GM23338 (cell line): ENCODE measurements around the gene WDR26. TPM values are rescaled to one million over a fixed set of nuclear protein-coding genes. Genes with fewer than 3 reads are reported as not detected.

ENCODE experiments used
- ATAC-seq: fragments of 200-7000 bp; cut with Tn5 transposase; 3 replicates; pipeline ENCODE4 v1.9.1; 2020
- DNase-seq: peaks from one replicate; pipeline ENCODE4 v3.0.0-alpha.2; 2015; ENCODE audit warnings: low spot score
- H2AFZ ChIP-seq: fragments of 200-600 bp; sonication (generic); 2 replicates; pipeline ENCODE4 v1.8.0; 2016; ENCODE audit warnings: antibody characterized with exemption, mild to moderate bottlenecking, moderate library complexity
- H3F3A ChIP-seq: fragments of 200-600 bp; sonication (generic); replicated peaks from 2 replicates; pipeline ENCODE4 v1.8.0; 2017; ENCODE audit warnings: antibody characterized with exemption, mixed run types, low read depth
- H3K27ac ChIP-seq: fragments of 200-600 bp; sonication (generic); 2 replicates; pipeline ENCODE4 v1.6.1; 2016; ENCODE audit warnings: low read depth
- H3K27me3 ChIP-seq: fragments of 200-600 bp; sonication (generic); 2 replicates; pipeline ENCODE4 v1.8.0; 2016; ENCODE audit warnings: mild to moderate bottlenecking, mixed run types, moderate library complexity; ENCODE audit not compliant: insufficient read depth
- H3K36me3 ChIP-seq: fragments of 200-600 bp; sonication (generic); 2 replicates; pipeline ENCODE4 v1.8.0; 2016; ENCODE audit warnings: mild to moderate bottlenecking; ENCODE audit not compliant: insufficient read depth
- H3K4me1 ChIP-seq: fragments of 200-600 bp; sonication (generic); 2 replicates; pipeline ENCODE4 v1.8.0; 2016; ENCODE audit warnings: mild to moderate bottlenecking, moderate library complexity; ENCODE audit not compliant: insufficient read depth
- H3K4me2 ChIP-seq: fragments of 200-600 bp; sonication (generic); 2 replicates; pipeline ENCODE4 v1.7.1; 2017; ENCODE audit warnings: mixed run types
- H3K4me3 ChIP-seq: fragments of 200-600 bp; sonication (generic); 2 replicates; pipeline ENCODE4 v1.6.1; 2016; ENCODE audit warnings: mixed run types
- H3K79me2 ChIP-seq: fragments of 200-600 bp; sonication (generic); replicated peaks from 2 replicates; pipeline ENCODE4 v1.8.0; 2017; ENCODE audit warnings: mild to moderate bottlenecking; ENCODE audit not compliant: insufficient read depth
- H3K9me2 ChIP-seq: fragments of 200-600 bp; sonication (generic); 2 replicates; pipeline ENCODE4 v1.8.0; 2017; ENCODE audit not compliant: insufficient read depth
- H4K20me1 ChIP-seq: fragments of 200-600 bp; sonication (generic); replicated peaks from 2 replicates; pipeline ENCODE4 v1.8.0; 2017; ENCODE audit warnings: mild to moderate bottlenecking; ENCODE audit not compliant: insufficient read depth
- H3K27ac Mint-ChIP-seq: 2 replicates; pipeline ENCODE4 v1.8.0; 2020; ENCODE audit warnings: inconsistent platforms, mild to moderate bottlenecking, moderate library complexity, mixed read lengths
- H3K27me3 Mint-ChIP-seq: 3 replicates; pipeline ENCODE4 v1.8.0; 2022; ENCODE audit warnings: low read depth, mild to moderate bottlenecking, moderate library complexity, mixed read lengths, inconsistent platforms; ENCODE audit not compliant: insufficient read depth, poor library complexity
- H3K36me3 Mint-ChIP-seq: 3 replicates; pipeline ENCODE4 v1.8.0; 2021; ENCODE audit warnings: low read depth, mild to moderate bottlenecking, inconsistent platforms, moderate library complexity, mixed read lengths
- H3K4me1 Mint-ChIP-seq: 3 replicates; pipeline ENCODE4 v1.8.0; 2020; ENCODE audit warnings: mild to moderate bottlenecking, inconsistent platforms, mixed read lengths
- H3K4me3 Mint-ChIP-seq: 3 replicates; pipeline ENCODE4 v1.8.0; 2021; ENCODE audit warnings: moderate library complexity, mild to moderate bottlenecking, inconsistent platforms, mixed read lengths
- H3K9me3 Mint-ChIP-seq: 3 replicates; pipeline ENCODE4 v1.8.0; 2020; ENCODE audit warnings: moderate library complexity, mild to moderate bottlenecking, inconsistent platforms, mixed read lengths
- CREB1 ChIP-seq: fragments of 250-450 bp; sonication (Bioruptor Pico); IDR thresholded peaks from 2 replicates; pipeline ENCODE4 v1.5.0; 2020; ENCODE audit warnings: low read depth, mild to moderate bottlenecking, moderate library complexity
- EZH2 ChIP-seq: fragments of 200-600 bp; sonication (generic); IDR thresholded peaks from one replicate; pipeline ENCODE4 v1.8.0; 2017; ENCODE audit warnings: antibody characterized with exemption, mild to moderate bottlenecking, low read depth; ENCODE audit not compliant: unreplicated experiment
- EZH2phosphoT487 ChIP-seq: fragments of 200-600 bp; sonication (generic); IDR thresholded peaks from one replicate; pipeline ENCODE4 v1.8.1; 2018; ENCODE audit warnings: antibody characterized with exemption; ENCODE audit not compliant: unreplicated experiment
- JUNB ChIP-seq: IDR thresholded peaks from one replicate; pipeline ENCODE4 v1.6.1; 2016; ENCODE audit warnings: antibody characterized with exemption; ENCODE audit not compliant: unreplicated experiment
- NANOG ChIP-seq: IDR thresholded peaks from 2 replicates; pipeline ENCODE4 v1.6.1; 2016; ENCODE audit warnings: antibody characterized with exemption, borderline replicate concordance
- POLR2AphosphoS5 ChIP-seq: IDR thresholded peaks from 2 replicates; pipeline ENCODE4 v1.6.1; 2016; ENCODE audit warnings: antibody characterized with exemption, low read depth
- STAT1 ChIP-seq: IDR thresholded peaks from one replicate; pipeline ENCODE4 v1.6.1; 2016; ENCODE audit warnings: antibody characterized with exemption; ENCODE audit not compliant: unreplicated experiment
- ZNF114 ChIP-seq: fragments of 250-450 bp; sonication (Bioruptor Pico); IDR thresholded peaks from 2 replicates; pipeline ENCODE4 v1.5.0; 2020; ENCODE audit warnings: mild to moderate bottlenecking, moderate library complexity
- ZNF331 ChIP-seq: fragments of 250-450 bp; sonication (Bioruptor Pico); IDR thresholded peaks from 2 replicates; pipeline ENCODE4 v1.5.0; 2020; ENCODE audit warnings: low read depth, mild to moderate bottlenecking, moderate library complexity
- polyA plus RNA-seq: library from polyadenylated mRNA; unstranded; fragments of >200 nt; fragmentation: Nextera tagmentation; extraction: Ambion mirVana; gene quantifications from 2 replicates; pipeline ENCODE4 v1.2.1, GENCODE V29; 2016
- total RNA-seq: library from RNA; depleted of rRNA; stranded (reverse); fragments of >200 nt; shearing (Covaris generic); gene quantifications from 2 replicates; pipeline ENCODE4 v1.2.3, GENCODE V29; 2014
- TF ChIP-seq, protein P1 (sequence below): fragments of 250-450 bp; sonication (Bioruptor Pico); IDR thresholded peaks from 2 replicates; pipeline ENCODE4 v1.5.0; 2020; ENCODE audit warnings: mild to moderate bottlenecking, moderate library complexity
- TF ChIP-seq, protein P2 (sequence below): IDR thresholded peaks from one replicate; pipeline ENCODE4 v1.6.1; 2018; ENCODE audit warnings: antibody characterized with exemption; ENCODE audit not compliant: unreplicated experiment
- TF ChIP-seq, protein P3 (sequence below), 2 experiments: fragments of 200-600 bp in 1 of 2; sonication (generic) in 1 of 2; conservative IDR thresholded peaks; 2 replicates each; pipeline versions ENCODE4 v1.5.1 to v1.6.1; 2016 to 2017; ENCODE audit warnings: antibody characterized with exemption in 2 of 2, low read depth in 2 of 2, mild to moderate bottlenecking in 2 of 2, moderate library complexity in 1 of 2
- TF ChIP-seq, protein P4 (sequence below): IDR thresholded peaks from 2 replicates; pipeline ENCODE4 v1.6.1; 2016; ENCODE audit warnings: antibody characterized with exemption

WDR26 gene
- total and polyA plus RNA-seq, 2 experiments from 2014 or later: 16.9 to 74.6 TPM

DNA sequence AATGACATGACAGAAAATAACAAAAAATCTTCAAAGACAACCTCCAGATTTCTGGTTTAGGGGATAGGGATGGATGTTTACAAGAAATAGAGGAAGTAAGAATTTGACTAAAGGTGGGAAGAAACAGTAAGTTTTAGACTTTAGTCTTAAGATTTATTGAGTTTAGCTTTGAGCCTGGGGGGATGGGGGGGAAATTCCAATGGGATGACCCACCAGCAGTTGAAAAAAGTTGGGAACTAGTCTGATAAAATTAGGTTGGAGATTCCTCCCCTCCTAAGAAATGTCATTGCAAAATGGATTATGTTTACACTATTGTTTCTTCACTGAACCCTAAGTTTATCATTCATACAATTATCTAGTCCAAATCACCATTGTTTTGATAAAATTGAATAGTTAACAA is 28.4 kb downstream of the WDR26 start:
- Histone ChIP-seq H3F3A (no peaks in the 10 kb centered on the region; the same call in 1 of the 2 replicates), H3K27me3 (no peaks in the 10 kb centered on the region), H4K20me1 (peaks cover 11% of the 10 kb centered on the region; the same call in 1 of the 2 replicates), H3K4me3 (no peak overlapping the region), H3K79me2 (no peaks in the 10 kb centered on the region), H3K27ac (no peak overlapping the region), H3K36me3 (peaks cover 48% of the 10 kb centered on the region; the same call in 1 of the 2 replicates), H3K4me1 (no peaks in the 10 kb centered on the region), H3K4me2 (no peak overlapping the region), H3K9me2 (no peaks in the 10 kb centered on the region), H2AFZ (no peak overlapping the region)
- no peak for ATAC-seq
- H3K4me1 Mint-ChIP-seq: no peaks in the 10 kb centered on the region
- H3K27me3 Mint-ChIP-seq: peaks cover 7% of the 10 kb centered on the region
- DNase-seq: no peak
- H3K36me3 Mint-ChIP-seq: peaks cover 74% of the 10 kb centered on the region
- no peaks in the 10 kb centered on the region for H3K9me3 Mint-ChIP-seq
- TF ChIP-seq, protein P1, sequence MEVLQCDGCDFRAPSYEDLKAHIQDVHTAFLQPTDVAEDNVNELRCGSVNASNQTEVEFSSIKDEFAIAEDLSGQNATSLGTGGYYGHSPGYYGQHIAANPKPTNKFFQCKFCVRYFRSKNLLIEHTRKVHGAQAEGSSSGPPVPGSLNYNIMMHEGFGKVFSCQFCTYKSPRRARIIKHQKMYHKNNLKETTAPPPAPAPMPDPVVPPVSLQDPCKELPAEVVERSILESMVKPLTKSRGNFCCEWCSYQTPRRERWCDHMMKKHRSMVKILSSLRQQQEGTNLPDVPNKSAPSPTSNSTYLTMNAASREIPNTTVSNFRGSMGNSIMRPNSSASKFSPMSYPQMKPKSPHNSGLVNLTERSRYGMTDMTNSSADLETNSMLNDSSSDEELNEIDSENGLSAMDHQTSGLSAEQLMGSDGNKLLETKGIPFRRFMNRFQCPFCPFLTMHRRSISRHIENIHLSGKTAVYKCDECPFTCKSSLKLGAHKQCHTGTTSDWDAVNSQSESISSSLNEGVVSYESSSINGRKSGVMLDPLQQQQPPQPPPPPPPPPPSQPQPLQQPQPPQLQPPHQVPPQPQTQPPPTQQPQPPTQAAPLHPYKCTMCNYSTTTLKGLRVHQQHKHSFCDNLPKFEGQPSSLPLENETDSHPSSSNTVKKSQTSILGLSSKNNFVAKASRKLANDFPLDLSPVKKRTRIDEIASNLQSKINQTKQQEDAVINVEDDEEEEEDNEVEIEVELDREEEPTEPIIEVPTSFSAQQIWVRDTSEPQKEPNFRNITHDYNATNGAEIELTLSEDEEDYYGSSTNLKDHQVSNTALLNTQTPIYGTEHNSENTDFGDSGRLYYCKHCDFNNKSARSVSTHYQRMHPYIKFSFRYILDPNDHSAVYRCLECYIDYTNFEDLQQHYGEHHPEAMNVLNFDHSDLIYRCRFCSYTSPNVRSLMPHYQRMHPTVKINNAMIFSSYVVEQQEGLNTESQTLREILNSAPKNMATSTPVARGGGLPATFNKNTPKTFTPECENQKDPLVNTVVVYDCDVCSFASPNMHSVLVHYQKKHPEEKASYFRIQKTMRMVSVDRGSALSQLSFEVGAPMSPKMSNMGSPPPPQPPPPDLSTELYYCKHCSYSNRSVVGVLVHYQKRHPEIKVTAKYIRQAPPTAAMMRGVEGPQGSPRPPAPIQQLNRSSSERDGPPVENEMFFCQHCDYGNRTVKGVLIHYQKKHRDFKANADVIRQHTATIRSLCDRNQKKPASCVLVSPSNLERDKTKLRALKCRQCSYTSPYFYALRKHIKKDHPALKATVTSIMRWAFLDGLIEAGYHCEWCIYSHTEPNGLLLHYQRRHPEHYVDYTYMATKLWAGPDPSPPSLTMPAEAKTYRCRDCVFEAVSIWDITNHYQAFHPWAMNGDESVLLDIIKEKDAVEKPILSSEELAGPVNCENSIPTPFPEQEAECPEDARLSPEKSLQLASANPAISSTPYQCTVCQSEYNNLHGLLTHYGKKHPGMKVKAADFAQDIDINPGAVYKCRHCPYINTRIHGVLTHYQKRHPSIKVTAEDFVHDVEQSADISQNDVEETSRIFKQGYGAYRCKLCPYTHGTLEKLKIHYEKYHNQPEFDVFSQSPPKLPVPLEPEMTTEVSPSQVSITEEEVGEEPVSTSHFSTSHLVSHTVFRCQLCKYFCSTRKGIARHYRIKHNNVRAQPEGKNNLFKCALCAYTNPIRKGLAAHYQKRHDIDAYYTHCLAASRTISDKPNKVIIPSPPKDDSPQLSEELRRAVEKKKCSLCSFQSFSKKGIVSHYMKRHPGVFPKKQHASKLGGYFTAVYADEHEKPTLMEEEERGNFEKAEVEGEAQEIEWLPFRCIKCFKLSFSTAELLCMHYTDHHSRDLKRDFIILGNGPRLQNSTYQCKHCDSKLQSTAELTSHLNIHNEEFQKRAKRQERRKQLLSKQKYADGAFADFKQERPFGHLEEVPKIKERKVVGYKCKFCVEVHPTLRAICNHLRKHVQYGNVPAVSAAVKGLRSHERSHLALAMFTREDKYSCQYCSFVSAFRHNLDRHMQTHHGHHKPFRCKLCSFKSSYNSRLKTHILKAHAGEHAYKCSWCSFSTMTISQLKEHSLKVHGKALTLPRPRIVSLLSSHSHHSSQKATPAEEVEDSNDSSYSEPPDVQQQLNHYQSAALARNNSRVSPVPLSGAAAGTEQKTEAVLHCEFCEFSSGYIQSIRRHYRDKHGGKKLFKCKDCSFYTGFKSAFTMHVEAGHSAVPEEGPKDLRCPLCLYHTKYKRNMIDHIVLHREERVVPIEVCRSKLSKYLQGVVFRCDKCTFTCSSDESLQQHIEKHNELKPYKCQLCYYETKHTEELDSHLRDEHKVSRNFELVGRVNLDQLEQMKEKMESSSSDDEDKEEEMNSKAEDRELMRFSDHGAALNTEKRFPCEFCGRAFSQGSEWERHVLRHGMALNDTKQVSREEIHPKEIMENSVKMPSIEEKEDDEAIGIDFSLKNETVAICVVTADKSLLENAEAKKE (CRISPR knock-in tag): no peak
- TF ChIP-seq, protein P2, sequence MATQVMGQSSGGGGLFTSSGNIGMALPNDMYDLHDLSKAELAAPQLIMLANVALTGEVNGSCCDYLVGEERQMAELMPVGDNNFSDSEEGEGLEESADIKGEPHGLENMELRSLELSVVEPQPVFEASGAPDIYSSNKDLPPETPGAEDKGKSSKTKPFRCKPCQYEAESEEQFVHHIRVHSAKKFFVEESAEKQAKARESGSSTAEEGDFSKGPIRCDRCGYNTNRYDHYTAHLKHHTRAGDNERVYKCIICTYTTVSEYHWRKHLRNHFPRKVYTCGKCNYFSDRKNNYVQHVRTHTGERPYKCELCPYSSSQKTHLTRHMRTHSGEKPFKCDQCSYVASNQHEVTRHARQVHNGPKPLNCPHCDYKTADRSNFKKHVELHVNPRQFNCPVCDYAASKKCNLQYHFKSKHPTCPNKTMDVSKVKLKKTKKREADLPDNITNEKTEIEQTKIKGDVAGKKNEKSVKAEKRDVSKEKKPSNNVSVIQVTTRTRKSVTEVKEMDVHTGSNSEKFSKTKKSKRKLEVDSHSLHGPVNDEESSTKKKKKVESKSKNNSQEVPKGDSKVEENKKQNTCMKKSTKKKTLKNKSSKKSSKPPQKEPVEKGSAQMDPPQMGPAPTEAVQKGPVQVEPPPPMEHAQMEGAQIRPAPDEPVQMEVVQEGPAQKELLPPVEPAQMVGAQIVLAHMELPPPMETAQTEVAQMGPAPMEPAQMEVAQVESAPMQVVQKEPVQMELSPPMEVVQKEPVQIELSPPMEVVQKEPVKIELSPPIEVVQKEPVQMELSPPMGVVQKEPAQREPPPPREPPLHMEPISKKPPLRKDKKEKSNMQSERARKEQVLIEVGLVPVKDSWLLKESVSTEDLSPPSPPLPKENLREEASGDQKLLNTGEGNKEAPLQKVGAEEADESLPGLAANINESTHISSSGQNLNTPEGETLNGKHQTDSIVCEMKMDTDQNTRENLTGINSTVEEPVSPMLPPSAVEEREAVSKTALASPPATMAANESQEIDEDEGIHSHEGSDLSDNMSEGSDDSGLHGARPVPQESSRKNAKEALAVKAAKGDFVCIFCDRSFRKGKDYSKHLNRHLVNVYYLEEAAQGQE: no peak
- TF ChIP-seq POLR2AphosphoS5 (no peak), STAT1 (no peak), NANOG (no peak), EZH2 (no peak), ZNF331 (no peak), CREB1 (CRISPR knock-in tag) (no peak), ZNF114 (no peak), JUNB (no peak), EZH2phosphoT487 (no peak)
- TF ChIP-seq, protein P3, sequence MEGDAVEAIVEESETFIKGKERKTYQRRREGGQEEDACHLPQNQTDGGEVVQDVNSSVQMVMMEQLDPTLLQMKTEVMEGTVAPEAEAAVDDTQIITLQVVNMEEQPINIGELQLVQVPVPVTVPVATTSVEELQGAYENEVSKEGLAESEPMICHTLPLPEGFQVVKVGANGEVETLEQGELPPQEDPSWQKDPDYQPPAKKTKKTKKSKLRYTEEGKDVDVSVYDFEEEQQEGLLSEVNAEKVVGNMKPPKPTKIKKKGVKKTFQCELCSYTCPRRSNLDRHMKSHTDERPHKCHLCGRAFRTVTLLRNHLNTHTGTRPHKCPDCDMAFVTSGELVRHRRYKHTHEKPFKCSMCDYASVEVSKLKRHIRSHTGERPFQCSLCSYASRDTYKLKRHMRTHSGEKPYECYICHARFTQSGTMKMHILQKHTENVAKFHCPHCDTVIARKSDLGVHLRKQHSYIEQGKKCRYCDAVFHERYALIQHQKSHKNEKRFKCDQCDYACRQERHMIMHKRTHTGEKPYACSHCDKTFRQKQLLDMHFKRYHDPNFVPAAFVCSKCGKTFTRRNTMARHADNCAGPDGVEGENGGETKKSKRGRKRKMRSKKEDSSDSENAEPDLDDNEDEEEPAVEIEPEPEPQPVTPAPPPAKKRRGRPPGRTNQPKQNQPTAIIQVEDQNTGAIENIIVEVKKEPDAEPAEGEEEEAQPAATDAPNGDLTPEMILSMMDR (conservative IDR thresholded peaks at IDR 0.05; ENCODE audit: low read depth in 2 of 2): no peak
- TF ChIP-seq, protein P4, sequence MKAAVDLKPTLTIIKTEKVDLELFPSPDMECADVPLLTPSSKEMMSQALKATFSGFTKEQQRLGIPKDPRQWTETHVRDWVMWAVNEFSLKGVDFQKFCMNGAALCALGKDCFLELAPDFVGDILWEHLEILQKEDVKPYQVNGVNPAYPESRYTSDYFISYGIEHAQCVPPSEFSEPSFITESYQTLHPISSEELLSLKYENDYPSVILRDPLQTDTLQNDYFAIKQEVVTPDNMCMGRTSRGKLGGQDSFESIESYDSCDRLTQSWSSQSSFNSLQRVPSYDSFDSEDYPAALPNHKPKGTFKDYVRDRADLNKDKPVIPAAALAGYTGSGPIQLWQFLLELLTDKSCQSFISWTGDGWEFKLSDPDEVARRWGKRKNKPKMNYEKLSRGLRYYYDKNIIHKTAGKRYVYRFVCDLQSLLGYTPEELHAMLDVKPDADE: no peak
- no peak overlapping the region for H3K27ac Mint-ChIP-seq
- H3K4me3 Mint-ChIP-seq: no peak overlapping the region
